ENCODE measurements around the gene FRA10AC1. TPM values are rescaled to one million over a fixed set of nuclear protein-coding genes. Genes with fewer than 3 reads are reported as not detected.

Gene FRA10AC1
- total and polyA plus RNA-seq, 8 donors, result 5.1 to 10.9 (median 8.8) TPM

DNA sequence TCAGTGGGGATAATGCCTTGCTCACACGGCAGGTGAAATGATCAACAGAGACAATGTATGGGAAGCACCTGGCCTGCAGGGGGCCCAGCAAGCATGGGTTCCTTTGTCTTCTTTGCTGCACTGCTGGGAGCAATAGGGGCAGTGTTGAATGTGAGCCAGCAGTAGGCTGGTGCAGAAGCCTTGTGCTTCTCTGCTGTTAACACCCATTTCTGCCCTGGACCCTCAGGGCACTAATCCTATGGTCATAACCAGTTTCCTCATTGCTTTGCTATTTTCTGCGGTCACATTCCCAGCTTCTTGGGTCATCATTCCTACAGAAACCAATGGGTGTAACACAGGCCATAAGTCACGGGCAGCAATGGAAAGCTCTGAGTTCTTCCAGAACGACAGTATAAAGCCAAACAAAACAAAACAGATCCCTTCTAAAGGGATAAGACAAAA is 44.5 kb upstream of the FRA10AC1 start:
- H3K27ac ChIP-seq, result no peak overlapping the region

DNA sequence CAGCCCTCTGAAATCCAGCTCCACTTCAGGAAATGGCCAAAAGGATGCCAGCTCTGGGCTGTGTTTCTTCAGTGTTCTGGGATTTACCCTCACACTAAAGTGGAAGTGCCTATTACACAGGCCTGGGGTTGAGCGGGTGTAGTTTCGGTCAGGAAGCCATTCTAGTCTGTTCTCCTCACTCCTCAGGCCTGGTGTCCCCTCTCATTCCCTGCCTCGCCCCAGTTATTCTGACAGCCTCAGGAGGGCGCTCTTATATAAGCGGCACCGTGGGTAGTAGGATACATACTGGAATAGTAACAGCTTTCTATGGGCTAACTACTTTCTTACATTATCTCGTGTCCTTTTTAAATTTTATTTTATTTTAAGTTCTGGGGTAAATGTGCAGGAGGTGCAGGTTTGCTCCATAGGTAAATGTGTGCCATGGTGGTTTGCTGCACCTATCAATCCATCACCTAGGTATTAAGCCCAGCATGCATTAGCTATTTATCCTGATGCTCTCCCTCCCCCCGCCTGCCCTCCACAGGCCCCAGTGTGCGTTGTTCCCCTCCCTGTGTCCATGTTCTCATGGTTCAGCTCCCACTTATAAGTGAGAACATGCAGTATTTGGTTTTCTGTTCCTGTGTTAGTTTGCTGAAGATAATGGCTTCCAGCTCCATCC is 43.1 kb upstream of the FRA10AC1 start:
- Histone ChIP-seq H3K9me3 (no peaks in the 10 kb centered on the region), H3K4me1 (no peaks in the 10 kb centered on the region), H3K4me3 (no peak overlapping the region), H3K27me3 (no peaks in the 10 kb centered on the region), H3K36me3 (no peaks in the 10 kb centered on the region), H3K27ac (no peak overlapping the region)
- DNase-seq, result no peak
- intact Hi-C loops (cut with DNase I), result no loop called here
- ATAC-seq, result peak in 2 of 4 donors; percentile 42 to 53
- 53 to 54% methylated on average over 9 of the region's 9 CpGs for whole genome bisulfite sequencing, 2 donors
- TF ChIP-seq CTCF (IDR thresholded peaks at IDR 0.05), result no peak
- no peak for FAIRE-seq

More for the DNA sequence above, 44.5 kb upstream of the FRA10AC1 start:
- Histone ChIP-seq H3K27me3 (no peaks in the 10 kb centered on the region), H3K36me3 (no peaks in the 10 kb centered on the region), H3K4me1 (no peaks in the 10 kb centered on the region), H3K9me3 (no peaks in the 10 kb centered on the region), H3K4me3 (no peak overlapping the region)
- FAIRE-seq (no peak), DNase-seq (no peak), ATAC-seq (peak in 1 of 4 donors; percentile 30)
- intact Hi-C loops (cut with DNase I), result no loop called here
- TF ChIP-seq CTCF (IDR thresholded peaks at IDR 0.05), result no peak
- WGBS, 2 donors, result 62 to 69% methylated on average over 4 of the region's 4 CpGs

DNA sequence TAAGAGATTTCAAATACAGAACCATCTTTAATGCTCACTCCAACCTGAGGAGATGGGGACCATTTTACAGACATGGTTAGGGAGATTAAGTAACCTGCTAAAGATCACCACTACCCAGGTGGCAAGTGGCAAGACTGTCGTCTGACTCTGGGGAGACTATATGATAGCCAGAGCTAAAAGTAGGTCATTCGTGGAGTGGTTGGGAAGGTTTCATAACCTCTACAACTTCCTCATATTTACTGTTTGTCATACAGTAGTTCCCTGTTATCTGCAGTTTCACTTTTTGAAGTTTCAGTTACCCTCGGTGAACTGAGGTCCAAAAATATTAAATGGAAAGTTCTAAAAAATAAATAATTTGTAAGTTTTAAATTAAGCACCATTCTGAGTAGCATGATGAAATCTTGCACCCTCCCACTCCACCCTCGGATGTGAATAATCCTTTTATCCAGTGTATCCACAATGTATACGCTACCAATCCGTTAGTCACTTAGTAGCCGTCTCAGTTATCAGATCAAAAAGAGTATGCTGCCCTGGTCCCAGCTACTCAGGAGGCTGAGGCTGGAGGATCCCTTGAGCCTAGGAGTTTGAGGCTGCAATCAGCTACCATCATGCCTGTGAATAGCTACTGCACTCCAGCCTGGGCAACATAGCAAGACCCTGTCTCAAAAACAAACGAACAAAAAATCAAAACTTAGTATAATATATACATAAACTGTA is 40.4 kb upstream of the FRA10AC1 start:
- WGBS, 2 donors, result 39 to 50% methylated on average over 8 of the region's 8 CpGs
- no peak overlapping the region for H3K4me3 ChIP-seq
- DNase-seq (no peak), FAIRE-seq (no peak), ATAC-seq (peak in 3 of 4 donors; percentile 48 to 83 (median 80))
- no peak for TF ChIP-seq CTCF (IDR thresholded peaks at IDR 0.05)
- no peaks in the 10 kb centered on the region for H3K27me3 ChIP-seq
- H3K9me3 ChIP-seq, result no peaks in the 10 kb centered on the region
- H3K4me1 ChIP-seq, result no peaks in the 10 kb centered on the region
- H3K27ac ChIP-seq, result peak overlapping the region in 1 of 4 donors; percentile 34
- intact Hi-C loops (cut with DNase I), result no loop called here
- H3K36me3 ChIP-seq, result no peaks in the 10 kb centered on the region

GRCh38 chr10:93741367-93741766 is 39.0 kb upstream of the FRA10AC1 start:
- DNase-seq, result no peak
- Histone ChIP-seq H3K27me3 (no peaks in the 10 kb centered on the region), H3K27ac (no peak overlapping the region), H3K9me3 (no peaks in the 10 kb centered on the region), H3K4me1 (no peaks in the 10 kb centered on the region), H3K4me3 (no peak overlapping the region), H3K36me3 (no peaks in the 10 kb centered on the region)
- no peak for ATAC-seq
- 64 to 79% methylated on average over 3 of the region's 3 CpGs for WGBS, 2 donors
- intact Hi-C loops (cut with DNase I), result no loop called here
- FAIRE-seq, result no peak
- TF ChIP-seq CTCF (IDR thresholded peaks at IDR 0.05), result no peak

DNA sequence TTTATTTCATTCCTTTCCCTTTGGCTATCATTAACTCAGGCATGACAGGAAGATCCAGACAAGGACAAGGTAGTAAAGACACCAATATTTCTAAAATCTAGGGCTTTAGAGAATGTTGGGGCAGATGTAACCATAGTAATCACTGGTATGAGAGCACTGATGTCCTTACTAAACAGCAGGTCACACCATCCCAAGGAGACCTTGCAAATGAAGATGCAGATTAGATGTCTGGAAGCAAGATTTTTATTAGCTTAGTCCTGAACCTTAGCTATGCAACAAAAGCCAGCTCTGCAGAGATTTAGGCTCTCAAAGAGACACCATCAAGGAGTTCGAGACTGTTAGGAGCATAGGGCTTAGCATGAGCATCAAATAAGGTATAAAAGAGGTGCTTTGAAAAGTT is 23.6 kb upstream of the FRA10AC1 start:
- no peak overlapping the region for H3K4me3 ChIP-seq
- no peaks in the 10 kb centered on the region for H3K36me3 ChIP-seq
- FAIRE-seq (no peak), ATAC-seq (no peak), DNase-seq (no peak)
- H3K4me1 ChIP-seq, result no peaks in the 10 kb centered on the region
- no peak for TF ChIP-seq CTCF (IDR thresholded peaks at IDR 0.05)
- no peaks in the 10 kb centered on the region for H3K27me3 ChIP-seq
- 49 to 52% methylated on average over 1 of the region's 1 CpG for WGBS, 2 donors
- no peaks in the 10 kb centered on the region for H3K9me3 ChIP-seq
- no peak overlapping the region for H3K27ac ChIP-seq
- intact Hi-C loops (cut with DNase I), result no loop called here
